HepG2 (cell line): Measurements from ENCODE around the gene MSH3. TPM values are rescaled to one million over a fixed set of nuclear protein-coding genes. Genes with fewer than 3 reads are reported as not detected.

Experiments used
- ATAC-seq: fragments of 200-7000 bp; cut with Tn5 transposase; 3 replicates; pipeline ENCODE4 v1.9.1; 2020; ENCODE audit warnings: mild to moderate bottlenecking, moderate library complexity
- BruUV-seq: library from RNA; stranded (reverse); fragments of 400-500 nt; replicated peaks from 2 replicates; lab custom pipeline; 2021; lab: Mats Ljungman, UMichigan
- CTCF ChIA-PET: fragments of 300-600 bp; formaldehyde crosslinking; extraction: SDS; loops from one replicate; lab custom pipeline; 2021; ENCODE audit warnings: low total read pairs, inconsistent platforms, low intra/inter-chr PET ratio; lab: Yijun Ruan, JAX
- POLR2A ChIA-PET: fragments of 350-600 bp; sonication (Branson Sonifier 250); formaldehyde crosslinking; loops from one replicate; lab custom pipeline; 2020; ENCODE audit warnings: antibody characterized with exemption, inconsistent platforms; lab: Yijun Ruan, JAX
- DNase-seq: peaks from one replicate; pipeline ENCODE4 v3.0.0-alpha.2; 2015; ENCODE audit warnings: low spot score
- FAIRE-seq: peaks from 3 replicates; lab custom pipeline; 2011; peaks lifted over from hg19 to GRCh38; lab: Jason Lieb, UNC
- H2AFZ ChIP-seq: one replicate; pipeline ENCODE4 v1.6.1; 2011; ENCODE audit warnings: low read length, inconsistent platforms
- H3K27ac ChIP-seq: fragments of 300-600 bp; 3 replicates; pipeline ENCODE4 v1.8.0; 2011; ENCODE audit warnings: mixed run types, mild to moderate bottlenecking, mixed read lengths, low read length, inconsistent platforms; ENCODE audit not compliant: insufficient read depth; ENCODE audit errors: extremely low read length
- H3K27me3 ChIP-seq, 2 experiments: fragments of 200-600 bp in 1 of 2; 2 replicates in 1 of 2; 3 replicates in 1 of 2; pipeline versions ENCODE4 v1.6.0 to v1.8.0; 2011; ENCODE audit warnings: low read length in 2 of 2, mild to moderate bottlenecking in 2 of 2, moderate library complexity in 2 of 2, inconsistent platforms in 1 of 2; ENCODE audit not compliant: insufficient read depth in 2 of 2, control insufficient read depth in 1 of 2
- H3K36me3 ChIP-seq, 2 experiments: fragments of 200-600 bp in 1 of 2; replicated peaks in 1 of 2; 2 replicates in 1 of 2; 3 replicates in 1 of 2; pipeline versions ENCODE4 v1.5.1 to v1.8.0; 2011; ENCODE audit warnings: low read length in 2 of 2, inconsistent platforms in 1 of 2; ENCODE audit not compliant: insufficient read depth in 2 of 2, control insufficient read depth in 1 of 2
- H3K4me1 ChIP-seq: 2 replicates; pipeline ENCODE4 v1.5.1; 2012; ENCODE audit warnings: low read length, inconsistent platforms; ENCODE audit not compliant: insufficient read depth
- H3K4me2 ChIP-seq: 2 replicates; pipeline ENCODE4 v1.6.0; 2011; ENCODE audit warnings: low read depth, low read length, inconsistent platforms
- H3K4me3 ChIP-seq, 3 experiments: fragments of 200-600 bp in 1 of 3; sonication (generic), shearing (Covaris generic) in 1 of 3; replicated peaks in 1 of 3; 2 replicates each; pipeline ENCODE4 v1.5.1; 2011 to 2016; ENCODE audit warnings: low read length in 3 of 3, inconsistent platforms in 2 of 3, low read depth in 2 of 3, mild to moderate bottlenecking in 2 of 3, control low read depth in 1 of 3, mixed read lengths in 1 of 3; ENCODE audit not compliant: insufficient read depth in 1 of 3
- H3K79me2 ChIP-seq: one replicate; pipeline ENCODE4 v1.6.1; 2011; ENCODE audit warnings: low read length, inconsistent platforms; ENCODE audit not compliant: insufficient read depth
- H3K9ac ChIP-seq: 2 replicates; pipeline ENCODE4 v1.6.0; 2011; ENCODE audit warnings: mild to moderate bottlenecking, low read depth, low read length, inconsistent platforms; ENCODE audit not compliant: insufficient read depth
- H3K9me3 ChIP-seq: 2 replicates; pipeline ENCODE4 v1.5.1; 2012; ENCODE audit warnings: mild to moderate bottlenecking, low read length
- H4K20me1 ChIP-seq: 2 replicates; pipeline ENCODE4 v1.6.0; 2011; ENCODE audit warnings: inconsistent platforms, mild to moderate bottlenecking, low read length, moderate library complexity; ENCODE audit not compliant: insufficient read depth
- AHR ChIP-seq: IDR thresholded peaks from 2 replicates; pipeline ENCODE4 v1.6.1; 2018; ENCODE audit warnings: missing genetic modification reagents, missing compliant biosample characterization
- CHCHD3 ChIP-seq: sonication (generic); formaldehyde crosslinking; IDR thresholded peaks from 2 replicates; pipeline ENCODE4 v1.8.0; 2022; ENCODE audit warnings: mild to moderate bottlenecking, missing genetic modification reagents, moderate library complexity
- DMAP1 ChIP-seq: IDR thresholded peaks from 2 replicates; pipeline ENCODE4 v1.6.1; 2016
- FOXJ3 ChIP-seq: sonication (generic); formaldehyde crosslinking; IDR thresholded peaks from 2 replicates; pipeline ENCODE4 v1.4.0; 2020; ENCODE audit warnings: missing genetic modification reagents, mild to moderate bottlenecking, borderline replicate concordance
- KAT7 ChIP-seq: IDR thresholded peaks from 2 replicates; pipeline ENCODE4 v1.6.1; 2018; ENCODE audit warnings: borderline replicate concordance, missing compliant biosample characterization
- MAFK ChIP-seq, 2 experiments: IDR thresholded peaks in 1 of 2; conservative IDR thresholded peaks in 1 of 2; 2 replicates each; pipeline ENCODE4 v1.6.1; 2011; ENCODE audit warnings: improper control_type of control experiment in 2 of 2, low read length in 2 of 2
- MLX ChIP-seq: IDR thresholded peaks from 2 replicates; pipeline ENCODE4 v1.6.1; 2016
- POLR2AphosphoS5 ChIP-seq: IDR thresholded peaks from 2 replicates; pipeline ENCODE4 v1.6.1; 2012; ENCODE audit warnings: low read depth, low read length
- RARA ChIP-seq: IDR thresholded peaks from 2 replicates; pipeline ENCODE4 v1.6.1; 2016; ENCODE audit warnings: missing genetic modification reagents, missing compliant biosample characterization
- SMC3 ChIP-seq: IDR thresholded peaks from 2 replicates; pipeline ENCODE4 v1.6.1; 2011; ENCODE audit warnings: low read length, improper control_type of control experiment
- SPEN ChIP-seq: sonication (generic); formaldehyde crosslinking; IDR thresholded peaks from 2 replicates; pipeline ENCODE4 v1.5.1; 2020; ENCODE audit warnings: low read depth, mild to moderate bottlenecking, missing genetic modification reagents
- THAP8 ChIP-seq: sonication (generic); formaldehyde crosslinking; IDR thresholded peaks from 2 replicates; pipeline ENCODE4 v1.5.1; 2020; ENCODE audit warnings: missing genetic modification reagents, mild to moderate bottlenecking, borderline replicate concordance
- ZBTB3 ChIP-seq: sonication (generic); formaldehyde crosslinking; IDR thresholded peaks from 2 replicates; pipeline ENCODE4 v1.4.0; 2020; ENCODE audit warnings: low read depth, mild to moderate bottlenecking, moderate library complexity, missing genetic modification reagents, borderline replicate concordance
- ZBTB7A ChIP-seq: sonication (generic); formaldehyde crosslinking; IDR thresholded peaks from 2 replicates; pipeline ENCODE4 v1.8.0; 2022; ENCODE audit warnings: mild to moderate bottlenecking, missing genetic modification reagents
- ZNF558 ChIP-seq: sonication (generic); formaldehyde crosslinking; IDR thresholded peaks from 2 replicates; pipeline ENCODE4 v1.9.0; 2022; ENCODE audit warnings: mild to moderate bottlenecking, missing genetic modification reagents, borderline replicate concordance
- WGBS: methylation state at CpG from one replicate; pipeline ENCODE4 v1.1.6; 2017; ENCODE audit warnings: low lambda C conversion rate; 5-methylcytosine and 5-hydroxymethylcytosine counted together
- in situ Hi-C: cut with HindIII; loops from 2 replicates; pipeline ENCODE4 v1.10.0; 2017; ENCODE audit warnings: low pct_unique_long_range_greater_than_20kb; ENCODE audit not compliant: extremely low pct_ligation_motif_present
- intact Hi-C: fragments of 100-400 bp; cut with micrococcal nuclease; formaldehyde crosslinking; loops from one replicate; pipeline ENCODE4 v1.10.0; 2022; ENCODE audit not compliant: unreplicated experiment
- polyA plus RNA-seq, 8 experiments: library from polyadenylated mRNA; depleted of rRNA in 3 of 8; stranded (reverse) in 7 of 8; unstranded in 1 of 8; fragments of >200 nt; fragmentation: Illumina TruSeq in 4 of 8; extraction: Trizol in 4 of 8; gene quantifications; 2 replicates each; pipeline versions ENCODE4 v1.2.1 to v1.2.3, GENCODE V29; 2011 to 2016; ENCODE audit warnings: low read depth in 4 of 8, missing spikeins in 1 of 8, mixed read lengths in 1 of 8; ENCODE audit not compliant: insufficient read depth in 1 of 8
- total RNA-seq, 5 experiments: library from RNA; depleted of rRNA; stranded (reverse); fragments of >200 nt; fragmentation: Illumina TruSeq; extraction: Trizol; gene quantifications; 2 replicates each; pipeline ENCODE4 v1.2.3, GENCODE V29; 2016; ENCODE audit warnings: low read depth in 1 of 5

The MSH3 gene
- total and polyA plus RNA-seq, 2 of the 13 experiments (the other 11 are each of a cell fraction or from before 2014, with no cell fraction given): 4.0 to 16.4 TPM

GRCh38 chr5:80755626-80756025 lies 101.2 kb downstream of the MSH3 start:
- H3K4me2 ChIP-seq: no peak overlapping the region
- no TSS peak for BruUV-seq
- no peaks in the 10 kb centered on the region for H4K20me1 ChIP-seq
- ATAC-seq (no peak), DNase-seq (no peak), FAIRE-seq (no peak)
- H3K27me3 ChIP-seq: no peaks in the 10 kb centered on the region
- H3K4me3 ChIP-seq: no peak overlapping the region
- TF ChIP-seq SPEN (CRISPR knock-in tag) (no peak), SMC3 (no peak), THAP8 (CRISPR knock-in tag) (no peak), CHCHD3 (CRISPR knock-in tag) (no peak), ZNF558 (CRISPR knock-in tag) (no peak), DMAP1 (CRISPR knock-in tag) (no peak), MLX (no peak), POLR2AphosphoS5 (no peak), AHR (CRISPR knock-in tag) (no peak), RARA (CRISPR knock-in tag) (no peak), ZBTB7A (no peak), KAT7 (no peak), FOXJ3 (CRISPR knock-in tag) (no peak), MAFK (conservative IDR thresholded peaks at IDR 0.05 in 1 of 2, IDR thresholded peaks at IDR 0.05 in 1 of 2; ENCODE audit: low read length in 2 of 2) (no peak), ZBTB3 (CRISPR knock-in tag) (no peak)
- no peaks in the 10 kb centered on the region for H3K9me3 ChIP-seq
- POLR2A ChIA-PET: no interaction called here
- CTCF ChIA-PET: no interaction called here
- WGBS: 97% methylated on average over 3 of the region's 3 CpGs
- H3K27ac ChIP-seq: no peak overlapping the region
- no peaks in the 10 kb centered on the region for H3K79me2 ChIP-seq
- intact Hi-C loops (no loop called here), in situ Hi-C loops (no loop called here)
- peaks cover 0 to 5% of the 10 kb centered on the region in 2 experiments; a peak in 1 of 5 replicates for H3K36me3 ChIP-seq
- no peak overlapping the region for H3K9ac ChIP-seq
- H2AFZ ChIP-seq: no peak overlapping the region
- H3K4me1 ChIP-seq: no peaks in the 10 kb centered on the region
